SU-DHL-6 (cell line): ENCODE measurements around the gene C12orf76.

Experiments used
- H2AFZ ChIP-seq: fragments of 200-600 bp; sonication (generic); 2 replicates; pipeline ENCODE4 v1.6.1; 2014; ENCODE audit warnings: low read depth, mild to moderate bottlenecking, moderate library complexity, mixed read lengths, antibody characterized with exemption, low read length; ENCODE audit not compliant: severe bottlenecking
- H3F3A ChIP-seq: fragments of 200-600 bp; shearing (Covaris generic); 2 replicates; pipeline ENCODE4 v1.6.0; 2016; ENCODE audit warnings: antibody characterized with exemption, mild to moderate bottlenecking; ENCODE audit not compliant: insufficient read depth
- H3K27ac ChIP-seq: fragments of 200-600 bp; sonication (generic); 2 replicates; pipeline ENCODE4 v1.5.1; 2016; ENCODE audit warnings: low read depth, mild to moderate bottlenecking, low read length, moderate library complexity, mixed read lengths
- H3K27me3 ChIP-seq: fragments of 200-600 bp; sonication (generic), shearing (Covaris generic); 2 replicates; pipeline ENCODE4 v1.6.0; 2014; ENCODE audit warnings: mild to moderate bottlenecking, low read length
- H3K36me3 ChIP-seq: fragments of 200-600 bp; sonication (generic); 2 replicates; pipeline ENCODE4 v1.6.1; 2014; ENCODE audit warnings: mild to moderate bottlenecking, low read length, mixed read lengths
- H3K4me2 ChIP-seq: fragments of 300-600, 200-600 bp; shearing (Covaris generic), sonication (generic); 2 replicates; pipeline ENCODE4 v1.6.0; 2014; ENCODE audit warnings: low read length, low read depth, mild to moderate bottlenecking; ENCODE audit not compliant: poor library complexity, severe bottlenecking
- H3K4me3 ChIP-seq: fragments of 200-600 bp; sonication (generic); 2 replicates; pipeline ENCODE4 v1.5.1; 2014; ENCODE audit warnings: antibody characterized with exemption, low read length, mild to moderate bottlenecking, mixed read lengths; ENCODE audit not compliant: insufficient read depth, poor library complexity, severe bottlenecking
- H3K79me2 ChIP-seq: fragments of 200-600 bp; sonication (generic); 2 replicates; pipeline ENCODE4 v1.6.1; 2014; ENCODE audit warnings: mild to moderate bottlenecking, low read length, moderate library complexity; ENCODE audit not compliant: insufficient read depth
- H3K9ac ChIP-seq: fragments of 200-600 bp; sonication (generic); 2 replicates; pipeline ENCODE4 v1.7.0; 2014; ENCODE audit warnings: mild to moderate bottlenecking, low read length
- H3K9me2 ChIP-seq: fragments of 200-600 bp; sonication (generic); replicated peaks from 2 replicates; pipeline ENCODE4 v1.6.1; 2014; ENCODE audit warnings: low read length; ENCODE audit not compliant: insufficient read depth
- H3K9me3 ChIP-seq: fragments of 200-600 bp; sonication (generic); 2 replicates; pipeline ENCODE4 v1.6.1; 2014; ENCODE audit warnings: low read length, mixed read lengths; ENCODE audit not compliant: insufficient read depth
- H4K20me1 ChIP-seq: fragments of 200-600 bp; sonication (generic); 2 replicates; pipeline ENCODE4 v1.6.1; 2014; ENCODE audit warnings: low read depth, mild to moderate bottlenecking, antibody characterized with exemption, low read length, moderate library complexity, mixed read lengths
- CTCF ChIP-seq: fragments of 200-600 bp; sonication (generic); IDR thresholded peaks from one replicate; pipeline ENCODE4 v1.5.1; 2017; ENCODE audit warnings: antibody characterized with exemption, mild to moderate bottlenecking, low read length, moderate library complexity; ENCODE audit not compliant: insufficient read depth, poor library complexity, severe bottlenecking
- EZH2phosphoT487 ChIP-seq: fragments of 200-600 bp; sonication (generic), shearing (Covaris generic); conservative IDR thresholded peaks from 2 replicates; pipeline ENCODE4 v1.6.1; 2018; ENCODE audit warnings: mild to moderate bottlenecking, antibody characterized with exemption, low read length, moderate library complexity, mixed read lengths

Gene C12orf76

GRCh38 chr12:110039085-110039807 is 9.1 kb downstream of the C12orf76 start:
- H3K9me3 ChIP-seq = no peaks in the 10 kb centered on the region
- TF ChIP-seq EZH2phosphoT487 (no peak), CTCF (no peak)
- peak overlapping the region; percentile 29; the same call in 1 of the 2 replicates for H3K27ac ChIP-seq
- no peaks in the 10 kb centered on the region for H4K20me1 ChIP-seq
- no peaks in the 10 kb centered on the region for H3K27me3 ChIP-seq
- H3K79me2 ChIP-seq = no peaks in the 10 kb centered on the region
- no peaks in the 10 kb centered on the region for H3K9me2 ChIP-seq
- H2AFZ ChIP-seq = no peak overlapping the region
- H3F3A ChIP-seq = peaks cover 36% of the 10 kb centered on the region
- no peak overlapping the region for H3K4me3 ChIP-seq
- peaks cover 20% of the 10 kb centered on the region; the same call in 1 of the 2 replicates for H3K36me3 ChIP-seq
- no peak overlapping the region for H3K4me2 ChIP-seq
- no peak overlapping the region for H3K9ac ChIP-seq

DNA sequence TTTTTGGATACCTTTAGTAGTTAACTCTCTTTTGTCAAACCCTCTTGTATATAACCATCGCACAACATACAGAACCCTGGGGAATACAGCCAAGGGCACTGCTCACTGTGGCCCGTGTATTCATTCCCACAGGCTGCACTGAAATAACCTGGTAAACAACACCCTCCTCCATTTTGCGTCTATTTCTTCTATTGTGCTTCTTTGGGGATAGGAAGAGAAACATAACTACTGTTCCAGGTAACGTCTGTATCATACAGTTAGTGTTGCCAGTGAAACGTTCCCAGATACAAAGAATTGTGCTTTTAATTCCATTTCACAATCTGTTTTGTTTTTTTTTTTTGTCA is 9.6 kb downstream of the C12orf76 start:
- no peak overlapping the region for H3K4me2 ChIP-seq
- H3F3A ChIP-seq = peaks cover 38% of the 10 kb centered on the region
- peaks cover 25% of the 10 kb centered on the region for H3K36me3 ChIP-seq

DNA sequence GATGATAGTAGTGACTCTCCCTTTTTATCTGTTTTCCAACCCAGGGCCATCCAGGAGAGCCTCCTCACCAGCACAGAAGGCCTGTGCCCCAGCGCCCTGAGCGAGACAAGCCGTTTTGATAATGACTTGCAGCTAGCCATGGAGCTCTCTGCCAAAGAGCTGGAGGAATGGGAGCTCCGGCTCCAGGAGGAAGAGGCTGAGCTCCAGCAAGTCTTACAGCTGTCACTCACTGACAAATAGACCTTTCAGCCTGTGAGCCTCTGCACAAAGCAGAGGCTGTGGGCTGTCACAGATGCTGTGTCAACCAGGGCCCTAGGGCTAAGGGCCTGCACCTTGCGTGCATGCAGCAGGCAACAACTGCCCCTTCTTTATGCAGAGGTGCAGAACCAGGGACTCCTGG is 11.0 kb downstream of the C12orf76 start:
- Histone ChIP-seq H3K9me2 (no peaks in the 10 kb centered on the region), H3K4me2 (no peak overlapping the region), H4K20me1 (no peaks in the 10 kb centered on the region), H3F3A (peaks cover 45% of the 10 kb centered on the region), H3K27ac (no peak overlapping the region), H3K9ac (no peak overlapping the region), H2AFZ (no peak overlapping the region), H3K79me2 (peaks cover 3% of the 10 kb centered on the region; the same call in 1 of the 2 replicates), H3K27me3 (no peaks in the 10 kb centered on the region), H3K4me3 (no peak overlapping the region), H3K36me3 (peaks cover 35% of the 10 kb centered on the region), H3K9me3 (no peaks in the 10 kb centered on the region)
- TF ChIP-seq EZH2phosphoT487 (no peak), CTCF (no peak)

More for the DNA sequence above, 9.6 kb downstream of the C12orf76 start:
- no peaks in the 10 kb centered on the region for H3K27me3 ChIP-seq
- H3K9me3 ChIP-seq = no peaks in the 10 kb centered on the region
- TF ChIP-seq EZH2phosphoT487 = no peak
- TF ChIP-seq CTCF = no peak
- no peak overlapping the region for H3K9ac ChIP-seq
- H2AFZ ChIP-seq = no peak overlapping the region
- H3K79me2 ChIP-seq = no peaks in the 10 kb centered on the region
- H4K20me1 ChIP-seq = no peaks in the 10 kb centered on the region
- H3K9me2 ChIP-seq = no peaks in the 10 kb centered on the region
- no peak overlapping the region for H3K27ac ChIP-seq
- H3K4me3 ChIP-seq = no peak overlapping the region
